LNCAP (cell line): ENCODE results near the gene HDAC3.

Experiments used
- TF ChIP-seq, protein P1 (sequence below): fragments of 450-650 bp; IDR thresholded peaks from 2 replicates; pipeline ENCODE4 v1.5.1; 2017; ENCODE audit warnings: mild to moderate bottlenecking

The HDAC3 gene

DNA sequence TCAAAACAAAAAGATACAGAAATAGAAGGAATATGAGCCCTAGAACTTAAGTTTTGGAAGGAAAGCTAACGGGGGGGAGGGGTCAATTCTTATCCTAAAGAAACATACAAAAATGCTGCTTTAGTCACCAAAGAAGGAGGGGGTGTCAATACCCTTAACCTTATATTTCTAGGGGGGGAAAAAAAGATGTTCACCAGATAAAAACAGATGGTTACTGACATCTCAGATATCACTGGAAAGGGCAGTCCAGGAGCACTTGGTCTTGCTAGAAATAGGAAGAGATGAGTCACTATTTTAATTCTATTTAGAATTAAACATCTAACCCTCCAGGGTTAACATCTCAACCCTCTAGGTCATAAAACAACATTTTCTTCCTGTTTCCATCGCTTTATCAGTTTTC lies 19.5 kb downstream of the HDAC3 start:
- TF ChIP-seq, protein P1, sequence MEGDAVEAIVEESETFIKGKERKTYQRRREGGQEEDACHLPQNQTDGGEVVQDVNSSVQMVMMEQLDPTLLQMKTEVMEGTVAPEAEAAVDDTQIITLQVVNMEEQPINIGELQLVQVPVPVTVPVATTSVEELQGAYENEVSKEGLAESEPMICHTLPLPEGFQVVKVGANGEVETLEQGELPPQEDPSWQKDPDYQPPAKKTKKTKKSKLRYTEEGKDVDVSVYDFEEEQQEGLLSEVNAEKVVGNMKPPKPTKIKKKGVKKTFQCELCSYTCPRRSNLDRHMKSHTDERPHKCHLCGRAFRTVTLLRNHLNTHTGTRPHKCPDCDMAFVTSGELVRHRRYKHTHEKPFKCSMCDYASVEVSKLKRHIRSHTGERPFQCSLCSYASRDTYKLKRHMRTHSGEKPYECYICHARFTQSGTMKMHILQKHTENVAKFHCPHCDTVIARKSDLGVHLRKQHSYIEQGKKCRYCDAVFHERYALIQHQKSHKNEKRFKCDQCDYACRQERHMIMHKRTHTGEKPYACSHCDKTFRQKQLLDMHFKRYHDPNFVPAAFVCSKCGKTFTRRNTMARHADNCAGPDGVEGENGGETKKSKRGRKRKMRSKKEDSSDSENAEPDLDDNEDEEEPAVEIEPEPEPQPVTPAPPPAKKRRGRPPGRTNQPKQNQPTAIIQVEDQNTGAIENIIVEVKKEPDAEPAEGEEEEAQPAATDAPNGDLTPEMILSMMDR, result no peak

DNA sequence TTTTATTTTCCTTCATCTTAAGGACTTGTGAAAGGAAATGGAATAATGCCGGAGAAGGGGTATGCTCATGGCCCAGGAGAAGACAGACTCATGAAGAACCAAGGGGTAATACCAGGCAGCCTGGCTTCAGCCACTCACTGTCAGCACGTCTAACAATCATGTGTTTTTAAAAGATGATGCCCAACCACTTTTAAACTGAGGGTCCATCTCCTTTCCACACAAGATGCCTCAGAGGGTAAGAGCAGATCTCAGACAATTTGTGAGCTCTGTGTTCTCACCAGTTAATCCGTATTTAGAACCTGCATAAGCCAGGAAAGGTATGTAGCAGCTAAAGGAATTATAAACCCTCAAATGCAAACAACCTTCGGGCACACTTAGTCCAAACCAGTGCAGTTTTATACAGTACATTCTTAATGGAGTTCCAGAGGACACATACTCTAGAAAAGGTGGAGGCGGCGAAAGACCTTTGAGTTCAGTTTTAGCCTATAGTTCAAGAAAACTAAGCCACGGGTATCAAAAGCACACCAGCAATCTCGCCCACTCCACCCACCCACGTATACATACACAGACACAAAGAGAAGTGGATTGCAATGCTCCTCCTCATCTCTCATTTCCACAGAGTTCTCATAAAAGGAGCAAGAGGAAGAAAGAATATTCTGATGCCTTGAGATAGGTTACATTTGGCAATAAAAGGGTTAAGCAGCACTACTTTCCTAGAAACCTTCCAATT lies 20.5 kb downstream of the HDAC3 start:
- TF ChIP-seq, protein P1, result no peak

DNA sequence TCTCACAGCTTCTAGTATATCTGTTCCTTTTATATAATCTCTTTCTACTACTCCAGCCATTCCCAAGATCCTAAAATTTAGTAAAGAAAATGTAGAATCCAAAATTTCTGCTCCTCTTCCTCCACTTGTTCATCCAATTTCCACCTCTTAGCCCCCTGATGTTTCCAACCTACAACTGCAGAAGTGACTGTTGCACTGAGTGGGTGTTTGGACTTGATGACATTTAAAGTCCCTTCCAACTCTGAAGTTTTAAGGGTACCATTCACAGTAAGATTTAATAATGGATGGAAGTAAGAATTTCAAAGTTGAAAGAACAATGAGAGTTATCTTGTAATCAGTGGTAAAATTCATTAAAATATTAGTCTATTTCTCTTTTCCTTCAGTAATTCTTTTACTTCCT lies 23.3 kb downstream of the HDAC3 start:
- TF ChIP-seq, protein P1, result no peak

DNA sequence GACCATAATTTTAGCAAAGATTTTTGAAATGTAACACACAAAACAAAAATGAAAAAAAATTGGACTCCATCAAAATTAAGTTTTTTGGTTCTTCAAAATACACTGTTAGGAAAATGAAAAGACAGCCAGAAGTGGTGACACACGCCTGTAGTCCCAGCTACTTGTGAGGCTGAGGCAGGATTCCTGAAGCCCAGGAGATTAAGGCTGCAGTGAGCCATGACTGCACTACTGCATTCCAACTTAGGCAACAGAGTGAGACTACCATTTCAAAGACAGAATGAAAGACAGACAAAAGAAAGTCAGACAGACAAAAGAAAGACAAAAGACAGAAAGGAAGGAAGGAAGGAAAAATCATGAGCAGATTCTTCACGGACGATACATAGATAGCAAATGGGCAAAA lies 25.4 kb downstream of the HDAC3 start:
- TF ChIP-seq, protein P1, result no peak

DNA sequence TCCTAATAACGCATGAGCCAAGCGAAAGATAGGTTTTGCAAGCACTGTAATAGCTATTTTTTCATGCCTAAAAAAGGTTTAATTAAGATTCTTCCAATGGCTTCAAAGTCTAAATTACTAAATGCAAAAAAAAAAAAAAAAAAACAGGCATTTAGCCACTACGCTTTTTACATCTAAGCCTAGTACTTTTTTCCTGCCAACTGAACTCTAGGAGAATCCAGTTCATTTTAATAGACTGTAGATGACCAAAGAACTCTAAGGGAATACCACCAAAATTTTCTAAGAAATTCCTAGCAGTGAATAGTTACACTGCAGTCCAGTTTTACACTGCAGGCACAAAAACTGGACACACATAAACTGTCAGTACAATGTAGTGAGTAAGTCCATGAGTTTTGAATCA lies 27.6 kb downstream of the HDAC3 start:
- TF ChIP-seq, protein P1, result no peak

DNA sequence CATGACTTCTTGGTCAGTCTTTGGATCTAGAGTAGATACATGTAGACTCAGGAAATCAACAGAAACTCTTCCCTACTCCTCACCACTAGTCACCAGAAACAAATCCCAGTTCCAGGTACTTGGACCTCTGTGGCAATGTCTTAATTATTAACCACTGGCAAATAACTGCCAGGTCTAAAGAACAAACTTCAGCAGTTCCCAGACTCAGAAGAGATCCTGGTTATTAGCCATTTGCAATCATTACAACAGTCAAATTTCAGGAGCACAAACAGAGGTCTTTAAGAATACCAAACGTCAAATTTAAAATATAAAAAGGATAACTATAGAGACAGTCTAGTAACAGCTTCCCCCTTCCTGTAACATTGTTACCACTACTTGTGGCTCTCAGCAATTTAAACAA lies 28.1 kb downstream of the HDAC3 start:
- TF ChIP-seq, protein P1, result no peak

DNA sequence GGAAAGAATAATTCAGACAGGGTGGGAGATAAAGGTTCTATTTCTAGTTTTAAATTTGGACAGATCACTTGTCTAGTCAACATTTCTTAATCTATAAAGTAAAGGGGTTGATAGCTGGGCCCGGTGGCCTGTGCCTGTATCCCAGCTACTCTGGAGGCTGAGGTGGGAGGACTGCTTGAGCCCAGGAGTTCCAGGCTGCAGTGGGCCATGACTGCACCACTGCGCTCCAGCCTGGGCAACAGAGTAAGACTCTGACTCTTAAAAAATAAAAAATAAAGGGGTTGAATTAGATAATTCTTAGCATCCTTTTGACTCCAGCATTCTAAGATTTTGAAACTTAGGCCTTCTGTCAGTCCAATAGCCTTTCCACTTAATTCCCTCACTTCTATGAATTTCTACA lies 28.6 kb downstream of the HDAC3 start:
- TF ChIP-seq, protein P1, result no peak
